PFSK-1 (cell line): Measurements from ENCODE around the gene SGIP1.

ENCODE experiments used
- POLR2AphosphoS5 ChIP-seq: IDR thresholded peaks from 2 replicates; pipeline ENCODE4 v1.6.1; 2012; ENCODE audit warnings: low read depth, mild to moderate bottlenecking, control low read depth, low read length, moderate library complexity
- REST ChIP-seq, 2 experiments: IDR thresholded peaks; 2 replicates each; pipeline versions ENCODE4 v1.6.1 to v1.8.0; 2011 to 2012; ENCODE audit warnings: low read depth in 2 of 2, low read length in 2 of 2, control low read depth in 1 of 2, inconsistent platforms in 1 of 2, mild to moderate bottlenecking in 1 of 2, moderate library complexity in 1 of 2; ENCODE audit not compliant: insufficient read depth in 1 of 2
- SIN3A ChIP-seq: IDR thresholded peaks from 2 replicates; pipeline ENCODE4 v1.6.1; 2012; ENCODE audit warnings: mild to moderate bottlenecking, low read length, moderate library complexity, borderline replicate concordance; ENCODE audit not compliant: insufficient read depth

GRCh38 chr1:66747501-66747900, 213.5 kb downstream of the SGIP1 start:
- TF ChIP-seq SIN3A (no peak), POLR2AphosphoS5 (no peak), REST (IDR thresholded peaks at IDR 0.05; ENCODE audit: insufficient read depth in 1 of 2, low read depth in 2 of 2, low read length in 2 of 2) (no peak)
